Measurements from ENCODE around the gene COL27A1. TPM values are rescaled to one million over a fixed set of nuclear protein-coding genes. Genes with fewer than 3 reads are reported as not detected.

The COL27A1 gene
- total and polyA plus RNA-seq, 2 donors (not counting 3 experiments of a cell fraction or from before 2014, with no cell fraction given) = 14.7 to 49.1 TPM

- intact Hi-C loops (cut with micrococcal nuclease) (no loop called here), dilution Hi-C loops (cut with MboI; ENCODE audit: extremely low pct_ligation_motif_present, low sequenced_read_pairs) (no loop called here)
- ChIA-PET CTCF (interaction anchor here (1.0 to 1.3 kb wide), 2 partner anchors 9 to 26 kb away, joined by 3 read pairs; no protein-coding TSS in a partner anchor), POLR2A (no interaction called here)
- Histone ChIP-seq H3K9me1 (replicated peaks; ENCODE audit: control insufficient read depth, extremely low read depth, insufficient read depth, low read length) (no peaks in the 10 kb centered on the region), H3K9ac (replicated peaks; ENCODE audit: extremely low read depth, insufficient read depth, low read length) (no peak overlapping the region), H3K4me1 (ENCODE audit: control insufficient read depth, extremely low read depth, insufficient read depth, low read length) (no peaks in the 10 kb centered on the region), H3K36me3 (ENCODE audit: control insufficient read depth in 2 of 2, extremely low read depth in 1 of 2, insufficient read depth in 2 of 2, low read length in 2 of 2) (no peaks in the 10 kb centered on the region), H3K79me2 (ENCODE audit: control insufficient read depth, insufficient read depth, low read length) (no peaks in the 10 kb centered on the region), H3K9me3 (replicated peaks; ENCODE audit: control insufficient read depth, insufficient read depth, low read length) (no peaks in the 10 kb centered on the region), H3K4me3 (replicated peaks in 1 of 3; ENCODE audit: insufficient read depth in 1 of 3, low read depth in 1 of 3, low read length in 3 of 3) (no peak overlapping the region), H4K20me1 (replicated peaks; ENCODE audit: control insufficient read depth, extremely low read depth, insufficient read depth, low read length) (no peaks in the 10 kb centered on the region), H2AFZ (ENCODE audit: low read depth, low read length) (no peak overlapping the region), H3K27ac (ENCODE audit: insufficient read depth, low read depth, low read length) (no peak overlapping the region), H3K4me2 (ENCODE audit: insufficient read depth, low read length) (no peak overlapping the region), H3K27me3 (ENCODE audit: control insufficient read depth in 2 of 2, insufficient read depth in 2 of 2, low read length in 2 of 2) (no peaks in the 10 kb centered on the region)
- BruUV-seq (replicated peaks) = no TSS peak
- FAIRE-seq = no peak
- TF ChIP-seq GATA2 (IDR thresholded peaks at IDR 0.05; ENCODE audit: insufficient read depth, insufficient read length, low read depth, low read length) (no peak), JUN (IDR thresholded peaks at IDR 0.05; ENCODE audit: borderline replicate concordance, insufficient read depth, insufficient read length, low read depth) (no peak)
- DNase-seq (ENCODE audit: low read depth, low spot score) = no peak
Measured at GRCh38 chr9:114193090-114193489, 37.8 kb downstream of the COL27A1 start.

- POLR2A ChIA-PET = interaction anchor here (0.6 kb wide), 1 partner anchor 11 kb away, joined by 3 read pairs; no protein-coding TSS in a partner anchor
- no peak for TF ChIP-seq CTCF (IDR thresholded peaks at IDR 0.05; ENCODE audit: extremely low read depth in 1 of 2, insufficient read depth in 1 of 2, low read depth in 1 of 2, low read length in 2 of 2)
- no peak for TF ChIP-seq GATA2 (IDR thresholded peaks at IDR 0.05; ENCODE audit: insufficient read depth, insufficient read length, low read depth, low read length)
- no peak for TF ChIP-seq JUN (IDR thresholded peaks at IDR 0.05; ENCODE audit: borderline replicate concordance, insufficient read depth, insufficient read length, low read depth)
- no peak for TF ChIP-seq MAX (IDR thresholded peaks at IDR 0.05; ENCODE audit: insufficient read depth, insufficient read length)
- TF ChIP-seq EZH2 (IDR thresholded peaks at IDR 0.05; ENCODE audit: borderline replicate concordance, low read depth, low read length, severe bottlenecking) = no peak
- TF ChIP-seq FOS (IDR thresholded peaks at IDR 0.05; ENCODE audit: borderline replicate concordance, insufficient read depth, low read length) = no peak
- TF ChIP-seq POLR2AphosphoS5 (IDR thresholded peaks at IDR 0.05; ENCODE audit: insufficient read depth, low read depth, low read length) = no peak
- TF ChIP-seq MYC (IDR thresholded peaks at IDR 0.05; ENCODE audit: low read depth, low read length) = no peak
- no peak for TF ChIP-seq POLR2A (IDR thresholded peaks at IDR 0.05; ENCODE audit: low read depth, low read length)
- dilution Hi-C loops (cut with MboI; ENCODE audit: extremely low pct_ligation_motif_present, low sequenced_read_pairs) (no loop called here), intact Hi-C loops (cut with micrococcal nuclease) (no loop called here)
- DNase-seq (ENCODE audit: low read depth, low spot score) (no peak), FAIRE-seq (no peak)
- no peaks in the 10 kb centered on the region for H3K27me3 ChIP-seq (ENCODE audit: control insufficient read depth in 2 of 2, insufficient read depth in 2 of 2, low read length in 2 of 2)
- H3K4me2 ChIP-seq (ENCODE audit: insufficient read depth, low read length) = no peak overlapping the region
- H3K4me3 ChIP-seq (replicated peaks in 1 of 3; ENCODE audit: insufficient read depth in 1 of 3, low read depth in 1 of 3, low read length in 3 of 3) = no peak overlapping the region
- H3K4me1 ChIP-seq (ENCODE audit: control insufficient read depth, extremely low read depth, insufficient read depth, low read length) = no peaks in the 10 kb centered on the region
- no peaks in the 10 kb centered on the region for H3K9me3 ChIP-seq (replicated peaks; ENCODE audit: control insufficient read depth, insufficient read depth, low read length)
- H3K36me3 ChIP-seq (ENCODE audit: control insufficient read depth in 2 of 2, extremely low read depth in 1 of 2, insufficient read depth in 2 of 2, low read length in 2 of 2) = no peaks in the 10 kb centered on the region
- CTCF ChIA-PET = interaction anchor here (1.4 kb wide), 1 partner anchor 12 kb away, joined by 4 read pairs; no protein-coding TSS in a partner anchor
- H3K79me2 ChIP-seq (ENCODE audit: control insufficient read depth, insufficient read depth, low read length) = no peaks in the 10 kb centered on the region
- no peaks in the 10 kb centered on the region for H3K9me1 ChIP-seq (replicated peaks; ENCODE audit: control insufficient read depth, extremely low read depth, insufficient read depth, low read length)
- H2AFZ ChIP-seq (ENCODE audit: low read depth, low read length) = no peak overlapping the region
- H3K9ac ChIP-seq (replicated peaks; ENCODE audit: extremely low read depth, insufficient read depth, low read length) = no peak overlapping the region
- no peaks in the 10 kb centered on the region for H4K20me1 ChIP-seq (replicated peaks; ENCODE audit: control insufficient read depth, extremely low read depth, insufficient read depth, low read length)
- H3K27ac ChIP-seq (ENCODE audit: insufficient read depth, low read depth, low read length) = no peak overlapping the region
- BruUV-seq (replicated peaks) = no TSS peak
Measured at GRCh38 chr9:114196117-114196516, 40.8 kb downstream of the COL27A1 start.

All from endothelial cell of umbilical vein (primary cell).